Stimulated activated CD4-positive, alpha-beta T cell treated with anti-CD3 and anti-CD28 coated beads, Interleukin-2, amount 100 ng/mL, for 4 hours (primary cell): Measurements from ENCODE around the gene TPMT.
"Not testable (repeated sequence)": the region's sequence is repeated elsewhere in the genome, so short reads cannot be mapped to it uniquely, and the experiment has no call there.

Source experiments
- DNase-seq: peaks from one replicate; pipeline ENCODE4 v3.0.0-alpha.2; 2020; ENCODE audit warnings: low read depth

Gene TPMT

GRCh38 chr6:18155864-18156421, 1.1 kb upstream of the TPMT start:
- DNase-seq: peak; percentile 16

GRCh38 chr6:18155150-18155863, 430 bp upstream of the TPMT start, which contains the start of gene KDM1B:
Gene KDM1B, plus strand, starts transcription at chr6:18155422. Its CDS starts 4,474 bp downstream, at chr6:18159896.
- DNase-seq: peak; percentile 98

DNA sequence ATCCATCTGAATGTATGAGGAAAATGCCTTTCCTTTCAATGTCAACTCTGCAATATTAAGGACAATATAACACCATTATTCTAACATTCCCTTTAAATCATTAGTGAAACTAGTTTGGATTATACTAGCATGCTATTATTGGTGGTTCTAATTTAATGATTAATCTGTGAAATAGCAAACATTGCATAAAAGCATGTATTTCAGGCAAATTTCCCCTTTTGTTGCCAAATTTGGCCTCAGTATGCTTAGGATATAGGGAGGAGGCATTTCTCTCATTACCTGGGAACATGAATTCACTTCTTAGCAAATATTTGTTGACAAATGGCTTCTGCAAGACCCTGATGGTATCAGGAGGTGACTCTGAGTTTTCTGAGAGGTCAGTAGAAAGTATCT, 1.6 kb downstream of the TPMT start:
- DNase-seq: no peak

GRCh38 chr6:18151801-18152200, 3.1 kb downstream of the TPMT start:
- no peak for DNase-seq

GRCh38 chr6:18151391-18151790, 3.5 kb downstream of the TPMT start:
- not testable (repeated sequence) for DNase-seq

DNA sequence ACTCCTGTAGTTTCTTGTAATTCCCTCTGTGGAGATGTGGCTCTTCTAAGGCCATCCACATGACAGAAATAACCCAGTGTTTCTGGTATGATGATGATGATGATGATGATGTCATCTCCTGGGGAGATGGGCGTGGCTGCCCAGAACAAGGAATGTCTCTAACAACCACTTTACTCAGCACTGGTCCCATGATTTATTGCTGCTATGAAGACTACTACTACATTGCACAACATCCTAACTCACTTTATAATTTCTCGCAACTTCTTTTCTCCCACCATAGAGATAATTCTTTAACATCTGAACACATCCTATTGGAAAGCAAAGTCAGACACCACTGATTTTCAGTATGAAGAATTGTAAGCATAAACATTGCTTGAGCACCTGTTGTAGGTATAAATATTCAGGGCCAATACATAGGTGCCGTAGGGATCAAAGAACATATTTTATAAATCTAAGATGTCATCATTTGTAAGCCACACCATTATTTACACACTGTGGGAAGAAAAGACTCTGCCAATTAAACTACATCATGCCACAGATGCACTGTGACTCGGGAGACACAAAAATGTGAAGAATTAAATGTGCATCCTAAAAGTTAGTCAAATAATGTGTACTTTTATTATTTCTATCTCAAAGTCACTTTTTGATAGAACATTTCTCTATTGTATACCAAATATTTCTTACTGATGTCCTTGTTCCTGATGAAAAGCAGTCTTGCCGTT, 6.4 kb downstream of the TPMT start:
- no peak for DNase-seq

GRCh38 chr6:18147616-18148015, 7.3 kb downstream of the TPMT start:
- DNase-seq: no peak

DNA sequence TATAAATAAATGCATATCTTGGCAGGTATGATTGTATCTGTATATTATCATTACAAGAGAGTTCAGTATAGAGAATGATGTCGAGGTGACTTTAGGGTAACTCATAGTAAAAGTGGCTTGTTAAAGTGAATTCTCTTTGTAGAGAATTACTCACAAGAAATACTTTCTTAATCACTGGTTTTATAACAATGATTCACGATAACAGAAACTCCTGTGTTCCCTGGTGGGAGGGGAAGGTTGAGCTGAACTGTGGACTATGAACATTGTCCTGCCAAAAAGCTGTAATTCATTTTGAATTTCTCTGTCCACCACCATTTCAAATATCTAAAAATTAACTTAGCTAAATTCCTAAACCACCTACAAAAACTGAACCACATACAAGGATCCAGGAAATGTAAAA, 7.7 kb downstream of the TPMT start:
- no peak for DNase-seq

DNA sequence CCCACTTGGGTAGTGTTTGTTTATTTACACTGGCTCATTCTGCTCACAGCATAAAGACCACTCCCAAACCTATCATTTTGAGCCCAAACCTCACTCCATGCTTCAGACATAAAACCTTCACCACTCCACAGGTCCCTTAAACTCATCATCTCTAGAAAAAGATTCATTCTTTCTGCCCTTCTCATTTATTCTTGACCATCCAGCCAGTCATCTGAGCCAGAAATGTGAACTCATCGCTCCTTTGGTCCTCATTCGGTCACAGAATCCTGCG, 12.4 kb downstream of the TPMT start:
- no peak for DNase-seq

- DNase-seq: no peak
Measured at GRCh38 chr6:18141805-18142590, 12.9 kb downstream of the TPMT start.

- DNase-seq: no peak
Measured at GRCh38 chr6:18139935-18140621, 14.8 kb downstream of the TPMT start.

GRCh38 chr6:18138906-18139305, 16.0 kb downstream of the TPMT start:
- DNase-seq: no peak

DNA sequence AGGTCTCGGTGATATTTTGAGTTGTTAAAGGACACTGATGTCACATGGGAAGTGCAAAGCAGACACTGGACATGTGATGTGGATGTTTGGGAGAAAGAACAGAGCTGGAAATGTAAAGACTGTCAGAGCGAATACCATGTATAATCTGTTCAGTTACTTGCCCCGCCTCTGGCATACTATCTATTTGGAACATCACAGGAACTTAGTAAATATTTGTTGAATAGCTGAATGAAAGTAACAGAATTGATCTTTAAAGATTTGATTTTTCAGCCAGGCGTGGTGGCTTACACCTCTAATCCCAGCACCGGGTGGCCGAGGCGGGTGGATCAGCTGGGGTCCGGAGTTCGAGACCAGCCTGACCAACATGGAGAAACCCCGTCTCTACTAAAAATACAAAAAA, 18.6 kb downstream of the TPMT start:
- no peak for DNase-seq

GRCh38 chr6:18135171-18135570, 19.7 kb downstream of the TPMT start:
- no peak for DNase-seq

DNA sequence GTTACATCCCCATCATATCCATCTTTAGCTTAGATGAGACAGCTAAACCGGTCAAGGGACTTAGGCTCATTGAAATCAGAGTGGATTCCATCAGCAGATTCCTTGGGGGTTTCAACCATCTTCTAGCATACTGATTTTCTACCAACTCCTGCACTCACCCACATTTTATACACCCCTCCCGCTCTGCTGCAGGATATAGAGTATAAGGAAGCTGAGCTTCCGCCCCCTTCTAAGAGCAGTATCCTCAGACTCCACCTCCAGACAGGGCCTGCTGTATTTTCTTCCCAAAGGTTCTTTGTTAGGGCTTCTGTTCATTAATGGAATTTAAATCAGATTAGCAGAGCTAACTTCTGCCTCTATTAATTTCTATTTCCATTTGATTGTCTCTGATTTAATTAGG, 22.5 kb downstream of the TPMT start:
- DNase-seq: no peak

GRCh38 chr6:18126121-18126520, 28.8 kb downstream of the TPMT start:
- no peak for DNase-seq

GRCh38 chr6:18122128-18123093, 32.5 kb downstream of the TPMT start, which contains the start of gene NHLRC1:
Gene NHLRC1, minus strand, starts transcription at chr6:18122677. Its CDS starts 71 bp downstream, at chr6:18122606.
- peak; percentile 49 for DNase-seq

DNA sequence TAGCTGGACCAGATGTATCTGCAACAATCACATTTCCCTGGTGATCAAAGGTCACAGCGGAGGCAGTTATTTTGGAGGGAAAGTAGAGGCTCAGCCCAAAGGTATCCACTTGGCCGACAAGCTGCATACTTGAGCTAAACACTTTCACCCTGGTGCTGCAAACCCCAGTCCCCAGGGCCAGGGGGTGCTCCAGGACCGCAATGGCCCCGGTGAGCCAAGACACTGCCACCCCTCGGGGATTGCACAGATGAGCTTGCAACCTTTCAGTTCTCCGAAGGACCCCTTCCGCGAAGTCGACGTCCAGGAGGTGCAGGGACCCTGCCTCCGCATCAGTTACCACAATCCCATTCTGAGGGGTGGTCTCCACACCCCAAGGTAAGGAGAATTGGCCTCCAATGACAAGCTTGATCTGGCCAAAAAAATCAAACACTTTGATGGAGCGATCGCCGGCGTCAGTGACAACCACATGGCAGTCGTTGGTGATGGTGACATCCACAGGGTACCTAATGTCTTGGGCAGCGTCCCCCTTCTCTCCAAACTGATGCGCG, 33.2 kb downstream of the TPMT start:
- no peak for DNase-seq

- no peak for DNase-seq
Measured at GRCh38 chr6:18119236-18119635, 35.6 kb downstream of the TPMT start.

DNA sequence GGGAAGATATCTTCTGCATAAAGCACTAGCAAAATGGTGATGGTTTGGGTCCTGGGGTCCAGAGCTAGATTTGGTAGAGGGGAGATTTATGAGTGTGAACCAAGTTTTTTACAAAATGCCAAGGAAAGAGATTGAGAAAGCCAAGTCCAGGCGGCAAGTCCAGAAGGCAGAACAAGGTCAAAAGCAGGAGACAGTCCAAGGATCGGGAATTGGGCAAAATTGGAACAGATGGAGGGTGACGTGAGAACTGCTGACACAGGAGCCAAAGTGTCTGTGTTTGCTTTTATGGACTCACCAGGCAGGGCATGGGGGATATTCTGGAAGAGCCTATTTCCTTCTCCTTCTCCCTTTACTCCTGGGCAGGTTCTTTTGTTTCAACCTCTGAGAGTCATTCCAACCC, 36.5 kb downstream of the TPMT start:
- DNase-seq: no peak

- no peak for DNase-seq
Measured at GRCh38 chr6:18117136-18117535, 37.7 kb downstream of the TPMT start.
